Dedifferentiated amniotic fluid mesenchymal stem cell (primary cell): ENCODE measurements around the gene BTBD18.
"Not testable (repeated sequence)": the region's sequence is repeated elsewhere in the genome, so short reads cannot be mapped to it uniquely, and the experiment has no call there.

Experiments used
- DNase-seq: peaks from one replicate; pipeline ENCODE4 v3.0.0-alpha.2; 2016; ENCODE audit errors: extremely low spot score

The BTBD18 gene

DNA sequence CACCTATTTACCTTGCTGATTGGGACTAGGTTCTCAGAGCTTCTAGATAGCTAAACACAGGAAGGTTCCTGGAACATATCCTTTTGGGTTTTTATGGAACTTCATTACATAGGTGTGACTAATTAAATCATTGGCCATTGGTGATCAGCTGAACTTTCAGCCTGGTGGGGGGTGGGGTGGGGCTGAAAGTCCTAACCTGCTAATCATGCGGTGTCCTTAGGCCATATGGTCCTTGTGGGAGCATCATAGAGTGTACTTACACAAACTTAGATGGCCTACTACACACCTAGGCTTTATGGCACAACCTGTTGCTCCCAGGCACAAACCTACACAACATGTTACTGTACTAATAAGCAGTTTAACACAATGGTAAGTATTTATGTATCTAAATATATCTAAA lies 19.0 kb downstream of the BTBD18 start:
- no peak for DNase-seq

DNA sequence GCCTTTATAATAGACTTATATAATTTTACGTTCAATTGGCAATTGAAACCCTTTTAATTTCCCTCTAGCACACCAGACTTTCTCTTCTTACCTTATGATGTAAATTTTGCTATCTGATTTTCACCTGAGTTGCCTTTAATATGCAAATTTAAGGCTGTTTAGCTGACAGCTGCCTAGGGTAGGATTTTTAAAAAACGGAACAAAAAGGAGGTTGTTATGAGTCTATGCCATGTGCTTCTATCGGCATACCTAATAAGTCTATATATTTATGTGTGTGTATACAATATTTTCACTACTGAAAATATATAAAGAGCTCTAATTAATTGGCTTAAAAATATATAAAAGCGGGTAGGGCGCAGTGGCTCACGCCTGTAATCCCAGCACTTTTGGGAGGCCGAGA lies 22.1 kb downstream of the BTBD18 start:
- DNase-seq = no peak

- no peak for DNase-seq
These were observed 22.8 kb downstream of the BTBD18 start for GRCh38 chr11:57728829-57729228.

DNA sequence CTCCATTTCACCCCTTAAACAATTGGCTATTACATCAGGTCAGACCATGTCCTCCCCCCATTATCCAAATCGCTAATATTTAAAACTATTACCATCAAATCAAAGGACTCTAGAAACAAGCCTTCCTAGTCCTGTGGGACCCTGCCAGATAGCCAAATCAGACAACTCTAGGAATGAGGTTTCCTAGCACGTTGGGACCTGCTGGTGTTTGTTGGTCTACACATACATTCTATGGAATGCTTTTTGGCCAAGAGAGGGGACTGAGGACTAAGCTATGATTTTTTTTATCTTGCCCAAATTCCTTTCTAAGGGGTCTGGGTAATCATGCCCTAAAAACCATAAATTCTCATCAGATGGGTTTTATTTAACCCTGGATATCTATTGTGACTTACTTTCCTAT lies 24.4 kb downstream of the BTBD18 start:
- DNase-seq = no peak

GRCh38 chr11:57716726-57717125 lies 34.9 kb downstream of the BTBD18 start:
- DNase-seq = not testable (repeated sequence)

GRCh38 chr11:57713835-57714234 lies 37.8 kb downstream of the BTBD18 start:
- DNase-seq = no peak

GRCh38 chr11:57712256-57713150 lies 39.1 kb downstream of the BTBD18 start, which contains the start of gene TMX2:
TMX2 (plus strand) TSS chr11:57712593; CDS start chr11:57712619, 26 bp downstream.
- DNase-seq = peak; percentile 99

- peak; percentile 20 for DNase-seq
These were observed 40.0 kb downstream of the BTBD18 start, which contains the start of gene MED19 for GRCh38 chr11:57711414-57712255. MED19 (minus strand) TSS chr11:57712215; CDS start chr11:57712179, 36 bp downstream.

DNA sequence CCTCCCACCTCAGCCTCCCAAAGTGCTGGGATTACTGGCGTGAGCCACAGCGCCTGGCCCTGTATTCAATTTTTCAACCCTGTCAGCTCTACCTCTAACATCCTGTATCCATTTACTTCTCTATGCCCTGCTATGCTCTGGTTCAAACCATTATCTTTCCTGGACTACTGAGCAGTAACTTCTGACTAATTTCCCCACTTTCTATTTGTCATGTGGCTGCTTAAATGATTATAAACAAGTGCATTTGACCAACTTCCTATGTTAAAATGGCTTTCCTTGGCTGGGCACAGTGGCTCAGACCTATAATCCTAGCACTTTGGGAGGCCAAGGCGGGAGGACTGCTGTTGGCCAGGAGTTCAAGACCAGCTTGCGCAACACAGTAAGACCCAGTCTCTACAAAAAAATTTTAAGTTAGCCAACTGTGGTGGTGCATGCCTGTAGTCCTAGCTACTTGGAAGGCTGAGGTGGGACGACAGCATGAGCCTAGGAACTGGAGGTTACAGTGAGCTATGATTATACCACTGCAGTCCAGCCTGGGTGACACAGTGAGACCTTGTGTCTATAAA lies 41.7 kb downstream of the BTBD18 start:
- no peak for DNase-seq

- not testable (repeated sequence) for DNase-seq
These were observed 46.2 kb downstream of the BTBD18 start for GRCh38 chr11:57705432-57705831.

GRCh38 chr11:57704932-57705331 lies 46.7 kb downstream of the BTBD18 start:
- DNase-seq = no peak

DNA sequence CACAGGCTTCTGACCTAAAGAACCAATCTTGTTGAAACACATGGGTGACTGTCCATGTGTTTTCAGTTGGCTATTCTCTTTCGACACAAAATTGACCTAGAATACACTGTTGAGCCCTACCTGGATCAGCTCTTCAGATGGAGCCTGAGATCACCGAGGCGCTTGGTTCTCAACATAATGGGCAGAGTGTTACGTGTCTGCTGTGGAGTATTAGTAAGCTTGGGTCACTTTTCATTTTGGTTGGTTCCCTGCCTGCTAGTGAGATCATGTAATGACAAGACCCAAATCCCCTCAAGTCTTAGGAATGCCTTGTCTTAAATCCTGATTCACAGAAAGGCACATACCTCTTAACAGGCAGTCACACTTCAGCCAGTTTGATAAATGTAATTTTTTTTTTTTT lies 48.3 kb downstream of the BTBD18 start:
- no peak for DNase-seq

GRCh38 chr11:57700425-57700824 lies 51.2 kb downstream of the BTBD18 start:
- no peak for DNase-seq

- DNase-seq = no peak
These were observed 51.8 kb downstream of the BTBD18 start for GRCh38 chr11:57699813-57700212.

DNA sequence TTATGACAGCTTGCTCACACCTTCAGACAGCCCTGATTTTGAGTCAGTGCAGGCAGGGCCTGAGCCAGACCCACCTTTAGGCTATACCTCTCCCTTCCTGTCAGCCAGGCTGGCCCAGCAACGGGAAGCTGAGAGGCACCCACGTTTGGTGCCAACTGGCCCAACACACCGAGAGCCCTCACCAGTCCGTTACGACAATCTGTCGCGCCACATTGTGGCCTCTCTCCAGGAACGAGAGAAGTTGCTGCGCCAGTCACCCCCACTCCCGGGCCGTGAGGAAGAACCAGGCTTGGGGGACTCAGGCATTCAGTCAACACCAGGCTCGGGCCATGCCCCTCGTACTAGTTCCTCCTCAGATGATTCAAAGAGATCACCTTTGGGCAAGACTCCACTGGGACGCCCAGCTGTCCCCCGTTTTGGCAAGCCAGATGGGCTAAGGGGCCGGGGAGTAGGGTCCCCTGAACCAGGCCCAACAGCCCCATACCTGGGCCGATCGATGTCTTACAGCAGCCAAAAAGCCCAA lies 52.7 kb downstream of the BTBD18 start:
- DNase-seq = no peak
